IMR-90 (cell line): Measurements from ENCODE around the gene ENOX1.

Source experiments
- CEBPB ChIP-seq: IDR thresholded peaks from 2 replicates; pipeline ENCODE4 v1.6.1; 2012; ENCODE audit warnings: low read depth, low read length, improper control_type of control experiment
- CTCF ChIP-seq: conservative IDR thresholded peaks from 2 replicates; pipeline ENCODE4 v1.5.1; 2012; ENCODE audit warnings: mild to moderate bottlenecking, low read depth, low read length, improper control_type of control experiment
- ELK1 ChIP-seq: fragments of 150-350 bp; IDR thresholded peaks from 2 replicates; pipeline ENCODE4 v1.6.1; 2016; ENCODE audit warnings: low read depth, mild to moderate bottlenecking, low read length, moderate library complexity, borderline replicate concordance
- MXI1 ChIP-seq: IDR thresholded peaks from 2 replicates; pipeline ENCODE4 v1.6.1; 2012; ENCODE audit warnings: low read depth, mild to moderate bottlenecking, low read length, moderate library complexity, borderline replicate concordance
- POLR2A ChIP-seq: IDR thresholded peaks from 2 replicates; pipeline ENCODE4 v1.6.1; 2012; ENCODE audit warnings: mild to moderate bottlenecking, low read depth, low read length
- RAD21 ChIP-seq: IDR thresholded peaks from 2 replicates; pipeline ENCODE4 v1.6.1; 2012; ENCODE audit warnings: low read length, improper control_type of control experiment
- RFX5 ChIP-seq: IDR thresholded peaks from 2 replicates; pipeline ENCODE4 v1.8.0; 2012; ENCODE audit warnings: low read depth, mild to moderate bottlenecking, low read length, moderate library complexity
- SMC3 ChIP-seq: fragments of 150-350 bp; IDR thresholded peaks from 2 replicates; pipeline ENCODE4 v1.6.1; 2016; ENCODE audit warnings: low read depth, mild to moderate bottlenecking, antibody characterized with exemption, low read length, moderate library complexity

- TF ChIP-seq CTCF (no peak), RFX5 (no peak), MXI1 (no peak), POLR2A (no peak), ELK1 (no peak), CEBPB (no peak), RAD21 (no peak), SMC3 (no peak)
Observed at GRCh38 chr13:43816401-43816889, 29.7 kb upstream of the ENOX1 start.
